Vagina (tissue), 2 donors: Measurements from ENCODE around the gene PRDM16. TPM values are rescaled to one million over a fixed set of nuclear protein-coding genes. Genes with fewer than 3 reads are reported as not detected.

Source experiments
- DNase-seq, 2 donors: peaks; one replicate each; pipeline ENCODE4 v3.0.0-alpha.2; 2017; ENCODE audit errors: extremely low spot score in 2 of 2
- H3K27ac ChIP-seq: fragments of 200-600 bp; sonication (generic); one replicate; pipeline ENCODE4 v1.5.1; 2019
- H3K27me3 ChIP-seq: fragments of 200-600 bp; sonication (generic); one replicate; pipeline ENCODE4 v1.5.1; 2019
- H3K36me3 ChIP-seq, 2 donors: fragments of 200-600 bp; sonication (generic); one replicate each; pipeline ENCODE4 v1.5.1; 2017 to 2019
- H3K4me1 ChIP-seq: fragments of 200-600 bp; sonication (generic); one replicate; pipeline ENCODE4 v1.5.1; 2019
- H3K4me3 ChIP-seq, 2 donors: fragments of 200-600 bp; sonication (generic); 1 replicate in 1 of 2; 2 replicates in 1 of 2; pipeline ENCODE4 v1.5.1; 2016 to 2019
- H3K9me3 ChIP-seq: fragments of 200-600 bp; sonication (generic); one replicate; pipeline ENCODE4 v1.5.1; 2019
- CTCF ChIP-seq, 3 experiments: fragments of 450-650 bp in 2 of 3; fragments of 200-600 bp in 1 of 3; sonication (generic) in 1 of 3; IDR thresholded peaks; one replicate each; pipeline ENCODE4 v1.5.1; 2017 to 2019; ENCODE audit warnings: antibody characterized with exemption in 3 of 3, mild to moderate bottlenecking in 2 of 3, moderate library complexity in 2 of 3
- POLR2A ChIP-seq, 2 donors: fragments of 450-650 bp; IDR thresholded peaks; one replicate each; pipeline ENCODE4 v1.6.1; 2017; ENCODE audit warnings: antibody characterized with exemption in 2 of 2, mild to moderate bottlenecking in 2 of 2, moderate library complexity in 2 of 2
- POLR2AphosphoS5 ChIP-seq, 2 donors: sonication (generic); formaldehyde crosslinking; IDR thresholded peaks; one replicate each; pipeline ENCODE4 v1.9.0; 2017; ENCODE audit warnings: antibody characterized with exemption in 2 of 2, mild to moderate bottlenecking in 2 of 2, low read depth in 1 of 2; ENCODE audit not compliant: insufficient read depth in 1 of 2
- intact Hi-C: fragments of 100-400 bp; cut with DNase I; formaldehyde crosslinking; loops from one replicate; pipeline ENCODE4 v1.15.1; 2023
- total RNA-seq: library from RNA; depleted of rRNA; stranded (reverse); fragments of >200 nt; gene quantifications from one replicate; pipeline ENCODE4 v1.2.3, GENCODE V29; 2016

The PRDM16 gene
- total RNA-seq, 1 donor from 2014 or later, result 3.9 TPM

GRCh38 chr1:3109355-3109754 lies 40.4 kb downstream of the PRDM16 start:
- no peak for DNase-seq
- no peak overlapping the region for H3K27ac ChIP-seq
- H3K27me3 ChIP-seq, result no peaks in the 10 kb centered on the region
- no peak overlapping the region for H3K4me3 ChIP-seq
- no peak for TF ChIP-seq POLR2AphosphoS5 (IDR thresholded peaks at IDR 0.05; ENCODE audit: insufficient read depth in 1 of 2, low read depth in 1 of 2)
- no peak for TF ChIP-seq CTCF (IDR thresholded peaks at IDR 0.05)
- TF ChIP-seq POLR2A (IDR thresholded peaks at IDR 0.05), result no peak
- no peaks in the 10 kb centered on the region for H3K9me3 ChIP-seq
- H3K4me1 ChIP-seq, result no peaks in the 10 kb centered on the region
- intact Hi-C loops, result no loop called here
- H3K36me3 ChIP-seq, result no peaks in the 10 kb centered on the region

GRCh38 chr1:3111348-3112021 lies 42.5 kb downstream of the PRDM16 start:
- Histone ChIP-seq H3K4me3 (no peak overlapping the region), H3K27me3 (no peaks in the 10 kb centered on the region), H3K4me1 (no peaks in the 10 kb centered on the region), H3K27ac (no peak overlapping the region), H3K9me3 (no peaks in the 10 kb centered on the region), H3K36me3 (no peaks in the 10 kb centered on the region)
- TF ChIP-seq POLR2AphosphoS5 (IDR thresholded peaks at IDR 0.05; ENCODE audit: insufficient read depth in 1 of 2, low read depth in 1 of 2) (no peak), POLR2A (IDR thresholded peaks at IDR 0.05) (no peak), CTCF (IDR thresholded peaks at IDR 0.05) (no peak)
- intact Hi-C loops, result no loop called here
- DNase-seq, result no peak

GRCh38 chr1:3112526-3112925 lies 43.5 kb downstream of the PRDM16 start:
- Histone ChIP-seq H3K4me1 (no peaks in the 10 kb centered on the region), H3K4me3 (no peak overlapping the region), H3K9me3 (no peaks in the 10 kb centered on the region), H3K36me3 (no peaks in the 10 kb centered on the region), H3K27me3 (no peaks in the 10 kb centered on the region), H3K27ac (no peak overlapping the region)
- TF ChIP-seq POLR2A (IDR thresholded peaks at IDR 0.05) (no peak), POLR2AphosphoS5 (IDR thresholded peaks at IDR 0.05; ENCODE audit: insufficient read depth in 1 of 2, low read depth in 1 of 2) (no peak)
- no peak for DNase-seq
- intact Hi-C loops, result no loop called here

- Histone ChIP-seq H3K4me1 (no peaks in the 10 kb centered on the region), H3K27me3 (no peaks in the 10 kb centered on the region), H3K9me3 (no peaks in the 10 kb centered on the region), H3K27ac (no peak overlapping the region), H3K36me3 (no peaks in the 10 kb centered on the region), H3K4me3 (no peak overlapping the region)
- TF ChIP-seq CTCF (IDR thresholded peaks at IDR 0.05) (no peak), POLR2AphosphoS5 (IDR thresholded peaks at IDR 0.05; ENCODE audit: insufficient read depth in 1 of 2, low read depth in 1 of 2) (no peak), POLR2A (IDR thresholded peaks at IDR 0.05) (no peak)
- intact Hi-C loops, result no loop called here
- DNase-seq, result no peak
Measured at GRCh38 chr1:3113047-3113740, 44.2 kb downstream of the PRDM16 start.

- TF ChIP-seq POLR2A (IDR thresholded peaks at IDR 0.05), result no peak
- no peak for TF ChIP-seq CTCF (IDR thresholded peaks at IDR 0.05)
- no peak for TF ChIP-seq POLR2AphosphoS5 (IDR thresholded peaks at IDR 0.05; ENCODE audit: insufficient read depth in 1 of 2, low read depth in 1 of 2)
- Histone ChIP-seq H3K4me3 (no peak overlapping the region), H3K27ac (no peak overlapping the region), H3K9me3 (no peaks in the 10 kb centered on the region), H3K36me3 (no peaks in the 10 kb centered on the region), H3K27me3 (no peaks in the 10 kb centered on the region), H3K4me1 (no peaks in the 10 kb centered on the region)
- no peak for DNase-seq
- intact Hi-C loops, result no loop called here
Measured at GRCh38 chr1:3113741-3114056, 44.7 kb downstream of the PRDM16 start.
